NCI-H82 treated with DMSO at 0.1 percent for 48 hours (cell line): ENCODE results near the gene CTBP1.

Source experiments
- DNase-seq: peaks from one replicate; lab custom pipeline; 2025; ENCODE audit not compliant: unreplicated experiment; lab: John Stamatoyannopoulos, UW

CTBP1 gene

GRCh38 chr4:1285151-1285789 lies 36.3 kb upstream of the CTBP1 start:
- no peak for DNase-seq

GRCh38 chr4:1283711-1284110 lies 34.8 kb upstream of the CTBP1 start:
- no peak for DNase-seq

GRCh38 chr4:1279253-1279652 lies 30.3 kb upstream of the CTBP1 start:
- DNase-seq = no peak

- DNase-seq = no peak
Observed at GRCh38 chr4:1277667-1278665, 29.0 kb upstream of the CTBP1 start.

- no peak for DNase-seq
Observed at GRCh38 chr4:1276984-1277383, 28.1 kb upstream of the CTBP1 start.

GRCh38 chr4:1274871-1275270 lies 25.9 kb upstream of the CTBP1 start:
- DNase-seq = no peak

GRCh38 chr4:1271686-1272085 lies 22.8 kb upstream of the CTBP1 start:
- no peak for DNase-seq

- no peak for DNase-seq
Observed at GRCh38 chr4:1269209-1269608, 20.3 kb upstream of the CTBP1 start.

- no peak for DNase-seq
Observed at GRCh38 chr4:1266881-1267763, 18.2 kb upstream of the CTBP1 start.

- DNase-seq = no peak
Observed at GRCh38 chr4:1265351-1265750, 16.4 kb upstream of the CTBP1 start.

GRCh38 chr4:1264942-1265341 lies 16.0 kb upstream of the CTBP1 start:
- no peak for DNase-seq

GRCh38 chr4:1261107-1261928 lies 12.4 kb upstream of the CTBP1 start:
- no peak for DNase-seq

- no peak for DNase-seq
Observed at GRCh38 chr4:1260418-1261106, 11.6 kb upstream of the CTBP1 start.

GRCh38 chr4:1259966-1260365 lies 11.0 kb upstream of the CTBP1 start:
- no peak for DNase-seq

GRCh38 chr4:1258457-1258856 lies 9.5 kb upstream of the CTBP1 start:
- DNase-seq = no peak

GRCh38 chr4:1255699-1256098 lies 6.8 kb upstream of the CTBP1 start:
- DNase-seq = no peak

GRCh38 chr4:1255151-1255550 lies 6.2 kb upstream of the CTBP1 start:
- DNase-seq = no peak

- no peak for DNase-seq
Observed at GRCh38 chr4:1253831-1254230, 4.9 kb upstream of the CTBP1 start.

- DNase-seq = no peak
Observed at GRCh38 chr4:1252928-1253492, 4.1 kb upstream of the CTBP1 start.

- DNase-seq = no peak
Observed at GRCh38 chr4:1251773-1252066, 2.8 kb upstream of the CTBP1 start.
